Tibial artery (tissue), 4 donors: ENCODE measurements around the gene GPR137B.

Experiments used
- DNase-seq, 2 donors: peaks; one replicate each; pipeline ENCODE4 v3.0.0-alpha.2; 2019
- H3K27ac ChIP-seq, 2 donors: fragments of 200-600 bp; sonication (generic) in 1 of 2; 1 replicate in 1 of 2; 2 replicates in 1 of 2; pipeline ENCODE4 v1.5.1; 2018 to 2019; ENCODE audit warnings: mild to moderate bottlenecking in 1 of 2
- H3K27me3 ChIP-seq, 2 donors: fragments of 200-600 bp; sonication (generic) in 1 of 2; one replicate each; pipeline versions ENCODE4 v1.5.1 to v1.6.0; 2016 to 2019
- H3K36me3 ChIP-seq, 3 donors: fragments of 200-600 bp; sonication (generic) in 2 of 3; one replicate each; pipeline ENCODE4 v1.5.1; 2016 to 2019; ENCODE audit warnings: mild to moderate bottlenecking in 2 of 3
- H3K4me1 ChIP-seq, 4 donors: fragments of 200-600 bp; sonication (generic) in 2 of 4; 1 replicate in 3 of 4; 2 replicates in 1 of 4; pipeline ENCODE4 v1.5.1; 2016 to 2019
- H3K4me3 ChIP-seq, 2 donors: fragments of 200-600 bp; sonication (generic) in 1 of 2; 1 replicate in 1 of 2; 2 replicates in 1 of 2; pipeline ENCODE4 v1.5.1; 2018 to 2019; ENCODE audit warnings: mild to moderate bottlenecking in 2 of 2
- H3K9me3 ChIP-seq, 3 donors: fragments of 200-600 bp; sonication (generic) in 1 of 3; one replicate each; pipeline ENCODE4 v1.5.1; 2016 to 2019
- CTCF ChIP-seq, 2 experiments: fragments of 200-600 bp in 1 of 2; fragments of 450-650 bp in 1 of 2; IDR thresholded peaks; one replicate each; pipeline ENCODE4 v1.5.1; 2017 to 2019; ENCODE audit warnings: antibody characterized with exemption in 2 of 2, mild to moderate bottlenecking in 1 of 2, moderate library complexity in 1 of 2
- intact Hi-C: fragments of 100-400 bp; cut with DNase I; formaldehyde crosslinking; loops from one replicate; pipeline ENCODE4 v1.15.0; 2023; ENCODE audit warnings: low total_unique reads

The GPR137B gene

GRCh38 chr1:236148470-236148845 lies 6.1 kb downstream of the GPR137B start:
- intact Hi-C loops, result no loop called here
- DNase-seq, result no peak
- H3K4me1 ChIP-seq, result peaks cover 0 to 15% (median 6%) of the 10 kb centered on the region in 4 donors
- no peaks in the 10 kb centered on the region for H3K9me3 ChIP-seq
- no peaks in the 10 kb centered on the region for H3K27me3 ChIP-seq
- H3K36me3 ChIP-seq, result no peaks in the 10 kb centered on the region
- no peak overlapping the region for H3K4me3 ChIP-seq
- no peak overlapping the region for H3K27ac ChIP-seq
- no peak for TF ChIP-seq CTCF (IDR thresholded peaks at IDR 0.05)

- Histone ChIP-seq H3K36me3 (no peaks in the 10 kb centered on the region), H3K4me3 (no peak overlapping the region), H3K4me1 (peaks cover 0 to 11% (median under 1%) of the 10 kb centered on the region in 4 donors), H3K27ac (no peak overlapping the region), H3K27me3 (no peaks in the 10 kb centered on the region), H3K9me3 (no peaks in the 10 kb centered on the region)
- no peak for DNase-seq
- intact Hi-C loops, result no loop called here
- TF ChIP-seq CTCF (IDR thresholded peaks at IDR 0.05), result no peak
Measured at GRCh38 chr1:236149003-236149595, 6.8 kb downstream of the GPR137B start.

GRCh38 chr1:236149696-236150228 lies 7.4 kb downstream of the GPR137B start:
- peaks cover 0 to 8% (median 0%) of the 10 kb centered on the region in 4 donors for H3K4me1 ChIP-seq
- no peak for TF ChIP-seq CTCF (IDR thresholded peaks at IDR 0.05)
- intact Hi-C loops, result no loop called here
- H3K27me3 ChIP-seq, result no peaks in the 10 kb centered on the region
- H3K36me3 ChIP-seq, result no peaks in the 10 kb centered on the region
- H3K9me3 ChIP-seq, result no peaks in the 10 kb centered on the region
- no peak overlapping the region for H3K4me3 ChIP-seq
- no peak for DNase-seq
- no peak overlapping the region for H3K27ac ChIP-seq

- H3K4me1 ChIP-seq, result peaks cover 0 to 5% (median 0%) of the 10 kb centered on the region in 4 donors
- DNase-seq, result no peak
- H3K27ac ChIP-seq, result no peak overlapping the region
- H3K4me3 ChIP-seq, result no peak overlapping the region
- TF ChIP-seq CTCF (IDR thresholded peaks at IDR 0.05), result no peak
- H3K27me3 ChIP-seq, result no peaks in the 10 kb centered on the region
- H3K36me3 ChIP-seq, result no peaks in the 10 kb centered on the region
- intact Hi-C loops, result no loop called here
- no peaks in the 10 kb centered on the region for H3K9me3 ChIP-seq
Measured at GRCh38 chr1:236150311-236150955, 8.1 kb downstream of the GPR137B start.

GRCh38 chr1:236150986-236151385 lies 8.6 kb downstream of the GPR137B start:
- no peak overlapping the region for H3K4me3 ChIP-seq
- peaks cover 0 to 5% (median 0%) of the 10 kb centered on the region in 4 donors for H3K4me1 ChIP-seq
- intact Hi-C loops, result no loop called here
- H3K27me3 ChIP-seq, result no peaks in the 10 kb centered on the region
- no peaks in the 10 kb centered on the region for H3K9me3 ChIP-seq
- H3K36me3 ChIP-seq, result no peaks in the 10 kb centered on the region
- no peak for DNase-seq
- no peak overlapping the region for H3K27ac ChIP-seq
- no peak for TF ChIP-seq CTCF (IDR thresholded peaks at IDR 0.05)
